Liver (tissue), 3 donors: ENCODE results near the gene KCNC2.

Experiments used
- EGR1 ChIP-seq, 2 donors: IDR thresholded peaks; 2 replicates each; pipeline ENCODE4 v1.6.1; 2016 to 2018; ENCODE audit warnings: antibody characterized with exemption in 2 of 2, low read depth in 2 of 2
- HNF4G ChIP-seq: IDR thresholded peaks from 2 replicates; pipeline ENCODE4 v1.6.1; 2016; ENCODE audit warnings: antibody characterized with exemption
- RAD21 ChIP-seq, 2 donors: IDR thresholded peaks; 2 replicates each; pipeline ENCODE4 v1.6.1; 2016; ENCODE audit warnings: antibody characterized with exemption in 2 of 2, mild to moderate bottlenecking in 2 of 2
- RXRA ChIP-seq, 2 donors: IDR thresholded peaks; 2 replicates each; pipeline ENCODE4 v1.6.1; 2017 to 2018; ENCODE audit warnings: antibody characterized with exemption in 2 of 2, mild to moderate bottlenecking in 1 of 2
- TF ChIP-seq, protein P1 (sequence below): IDR thresholded peaks from 2 replicates; pipeline ENCODE4 v1.6.1; 2016; ENCODE audit warnings: antibody characterized with exemption, mild to moderate bottlenecking
- TF ChIP-seq, protein P2 (sequence below): IDR thresholded peaks from 2 replicates; pipeline ENCODE4 v1.6.1; 2016; ENCODE audit warnings: antibody characterized with exemption
- TF ChIP-seq, protein P3 (sequence below): fragments of 150-350 bp; IDR thresholded peaks from 2 replicates; pipeline ENCODE4 v1.5.1; 2017; ENCODE audit warnings: improper control_type of control experiment, low read depth, low read length; ENCODE audit not compliant: missing input control
- TF ChIP-seq, protein P4 (sequence below): IDR thresholded peaks from 2 replicates; pipeline ENCODE4 v1.6.1; 2016; ENCODE audit warnings: antibody characterized with exemption
- donor health status: healthy.
- donor health status: healthy.

DNA sequence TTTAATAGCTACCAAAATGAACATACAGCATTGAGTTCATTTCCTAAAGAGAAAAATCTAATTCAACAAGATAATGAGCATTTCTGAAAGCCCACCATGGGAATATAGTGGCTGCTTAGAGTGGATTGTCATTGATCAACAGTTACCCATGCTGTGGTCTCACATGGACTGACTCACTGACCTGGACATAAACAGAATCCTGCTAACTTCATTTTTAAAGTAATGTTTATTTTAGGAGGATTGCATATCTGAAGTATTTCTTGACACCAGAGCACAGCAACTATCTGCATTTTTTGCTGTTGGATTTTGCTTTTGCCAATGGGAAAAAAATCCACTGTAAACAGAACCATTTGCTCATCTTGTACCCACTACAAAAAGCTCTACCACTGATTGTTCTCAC lies 71.7 kb downstream of the KCNC2 start:
- TF ChIP-seq, protein P1, sequence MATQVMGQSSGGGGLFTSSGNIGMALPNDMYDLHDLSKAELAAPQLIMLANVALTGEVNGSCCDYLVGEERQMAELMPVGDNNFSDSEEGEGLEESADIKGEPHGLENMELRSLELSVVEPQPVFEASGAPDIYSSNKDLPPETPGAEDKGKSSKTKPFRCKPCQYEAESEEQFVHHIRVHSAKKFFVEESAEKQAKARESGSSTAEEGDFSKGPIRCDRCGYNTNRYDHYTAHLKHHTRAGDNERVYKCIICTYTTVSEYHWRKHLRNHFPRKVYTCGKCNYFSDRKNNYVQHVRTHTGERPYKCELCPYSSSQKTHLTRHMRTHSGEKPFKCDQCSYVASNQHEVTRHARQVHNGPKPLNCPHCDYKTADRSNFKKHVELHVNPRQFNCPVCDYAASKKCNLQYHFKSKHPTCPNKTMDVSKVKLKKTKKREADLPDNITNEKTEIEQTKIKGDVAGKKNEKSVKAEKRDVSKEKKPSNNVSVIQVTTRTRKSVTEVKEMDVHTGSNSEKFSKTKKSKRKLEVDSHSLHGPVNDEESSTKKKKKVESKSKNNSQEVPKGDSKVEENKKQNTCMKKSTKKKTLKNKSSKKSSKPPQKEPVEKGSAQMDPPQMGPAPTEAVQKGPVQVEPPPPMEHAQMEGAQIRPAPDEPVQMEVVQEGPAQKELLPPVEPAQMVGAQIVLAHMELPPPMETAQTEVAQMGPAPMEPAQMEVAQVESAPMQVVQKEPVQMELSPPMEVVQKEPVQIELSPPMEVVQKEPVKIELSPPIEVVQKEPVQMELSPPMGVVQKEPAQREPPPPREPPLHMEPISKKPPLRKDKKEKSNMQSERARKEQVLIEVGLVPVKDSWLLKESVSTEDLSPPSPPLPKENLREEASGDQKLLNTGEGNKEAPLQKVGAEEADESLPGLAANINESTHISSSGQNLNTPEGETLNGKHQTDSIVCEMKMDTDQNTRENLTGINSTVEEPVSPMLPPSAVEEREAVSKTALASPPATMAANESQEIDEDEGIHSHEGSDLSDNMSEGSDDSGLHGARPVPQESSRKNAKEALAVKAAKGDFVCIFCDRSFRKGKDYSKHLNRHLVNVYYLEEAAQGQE = no peak
- TF ChIP-seq, protein P2, sequence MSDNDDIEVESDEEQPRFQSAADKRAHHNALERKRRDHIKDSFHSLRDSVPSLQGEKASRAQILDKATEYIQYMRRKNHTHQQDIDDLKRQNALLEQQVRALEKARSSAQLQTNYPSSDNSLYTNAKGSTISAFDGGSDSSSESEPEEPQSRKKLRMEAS = no peak
- TF ChIP-seq, protein P3, sequence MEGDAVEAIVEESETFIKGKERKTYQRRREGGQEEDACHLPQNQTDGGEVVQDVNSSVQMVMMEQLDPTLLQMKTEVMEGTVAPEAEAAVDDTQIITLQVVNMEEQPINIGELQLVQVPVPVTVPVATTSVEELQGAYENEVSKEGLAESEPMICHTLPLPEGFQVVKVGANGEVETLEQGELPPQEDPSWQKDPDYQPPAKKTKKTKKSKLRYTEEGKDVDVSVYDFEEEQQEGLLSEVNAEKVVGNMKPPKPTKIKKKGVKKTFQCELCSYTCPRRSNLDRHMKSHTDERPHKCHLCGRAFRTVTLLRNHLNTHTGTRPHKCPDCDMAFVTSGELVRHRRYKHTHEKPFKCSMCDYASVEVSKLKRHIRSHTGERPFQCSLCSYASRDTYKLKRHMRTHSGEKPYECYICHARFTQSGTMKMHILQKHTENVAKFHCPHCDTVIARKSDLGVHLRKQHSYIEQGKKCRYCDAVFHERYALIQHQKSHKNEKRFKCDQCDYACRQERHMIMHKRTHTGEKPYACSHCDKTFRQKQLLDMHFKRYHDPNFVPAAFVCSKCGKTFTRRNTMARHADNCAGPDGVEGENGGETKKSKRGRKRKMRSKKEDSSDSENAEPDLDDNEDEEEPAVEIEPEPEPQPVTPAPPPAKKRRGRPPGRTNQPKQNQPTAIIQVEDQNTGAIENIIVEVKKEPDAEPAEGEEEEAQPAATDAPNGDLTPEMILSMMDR = no peak
- TF ChIP-seq HNF4G = no peak
- TF ChIP-seq, protein P4, sequence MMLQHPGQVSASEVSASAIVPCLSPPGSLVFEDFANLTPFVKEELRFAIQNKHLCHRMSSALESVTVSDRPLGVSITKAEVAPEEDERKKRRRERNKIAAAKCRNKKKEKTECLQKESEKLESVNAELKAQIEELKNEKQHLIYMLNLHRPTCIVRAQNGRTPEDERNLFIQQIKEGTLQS = no peak
- TF ChIP-seq RAD21 (IDR thresholded peaks at IDR 0.05) = no peak
- no peak for TF ChIP-seq EGR1 (IDR thresholded peaks at IDR 0.05; ENCODE audit: low read depth in 2 of 2)
- TF ChIP-seq RXRA (IDR thresholded peaks at IDR 0.05) = no peak
